ENCODE data around the gene AMY1A.
"Not testable (repeated sequence)": the region's sequence is repeated elsewhere in the genome, so short reads cannot be mapped to it uniquely, and the experiment has no call there.

The AMY1A gene

DNA sequence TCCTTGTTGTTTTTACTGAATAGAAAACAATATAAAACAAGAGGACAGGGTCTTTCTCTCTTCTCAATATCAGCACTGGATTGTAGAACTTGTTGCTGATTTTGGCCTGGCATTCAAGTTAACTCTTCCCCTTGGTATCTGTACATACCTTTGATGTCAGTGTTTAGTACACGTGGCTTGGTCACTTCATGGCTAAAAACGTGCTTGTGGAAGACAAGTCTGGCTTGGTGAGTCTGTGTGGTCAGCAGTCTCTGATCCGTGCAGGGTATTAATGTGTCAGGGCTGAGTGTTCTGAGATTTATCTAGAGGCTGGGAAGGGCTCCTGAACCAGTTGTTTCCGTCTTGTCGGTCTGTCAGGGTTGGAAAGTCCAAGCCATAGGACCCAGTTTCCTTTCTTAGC lies at the start of gene AMY1A:
Gene AMY1A (plus strand): TSS at position 301 of the 400 bp plus-strand sequence. CDS start 571 bp downstream, outside the sequence.
- not testable (repeated sequence) for H3K9me3 ChIP-seq (ENCODE audit: control insufficient read depth, low read length)

DNA sequence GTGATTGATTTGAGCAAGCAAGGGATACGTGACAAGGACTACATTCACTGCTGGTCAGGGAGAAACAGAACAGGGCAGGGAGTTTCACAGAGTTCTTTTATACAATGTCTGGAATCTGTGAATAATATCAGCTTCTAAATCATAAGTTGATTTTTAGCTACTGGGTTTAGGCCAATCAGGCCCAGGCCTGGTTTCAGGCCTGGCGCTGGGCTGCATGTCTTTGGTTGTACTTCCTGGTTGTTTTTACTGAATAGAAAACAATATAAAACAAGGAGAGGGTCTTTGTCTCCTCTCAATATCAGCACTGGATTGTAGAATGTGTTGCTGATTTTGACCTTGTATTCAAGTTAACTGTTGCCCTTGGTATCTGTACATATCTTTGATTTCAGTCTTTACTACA lies 39.2 kb upstream of the AMY1A start:
- H3K36me3 ChIP-seq (ENCODE audit: control insufficient read depth, insufficient read depth, low read length, severe bottlenecking): no peaks in the 10 kb centered on the region
- H3K27me3 ChIP-seq (replicated peaks; ENCODE audit: control insufficient read depth, insufficient read depth, low read length): no peaks in the 10 kb centered on the region
- no peak overlapping the region for H3K4me3 ChIP-seq (ENCODE audit: low read length)
- H3K9me3 ChIP-seq (ENCODE audit: control insufficient read depth, low read length): no peaks in the 10 kb centered on the region
- H3K4me1 ChIP-seq (ENCODE audit: control insufficient read depth, insufficient read depth, low read length): no peaks in the 10 kb centered on the region
- no peak overlapping the region for H3K9ac ChIP-seq (ENCODE audit: low read length)
- DNase-seq (ENCODE audit: low read depth): no peak

More for the DNA sequence above, at the start of gene AMY1A:
- H3K9ac ChIP-seq (ENCODE audit: low read length); H3K36me3 ChIP-seq (ENCODE audit: control insufficient read depth, insufficient read depth, low read length, severe bottlenecking); H3K27me3 ChIP-seq (replicated peaks; ENCODE audit: control insufficient read depth, insufficient read depth, low read length); DNase-seq (ENCODE audit: low read depth); H3K4me3 ChIP-seq (ENCODE audit: low read length); H3K4me1 ChIP-seq (ENCODE audit: control insufficient read depth, insufficient read depth, low read length): not testable (repeated sequence)

DNA sequence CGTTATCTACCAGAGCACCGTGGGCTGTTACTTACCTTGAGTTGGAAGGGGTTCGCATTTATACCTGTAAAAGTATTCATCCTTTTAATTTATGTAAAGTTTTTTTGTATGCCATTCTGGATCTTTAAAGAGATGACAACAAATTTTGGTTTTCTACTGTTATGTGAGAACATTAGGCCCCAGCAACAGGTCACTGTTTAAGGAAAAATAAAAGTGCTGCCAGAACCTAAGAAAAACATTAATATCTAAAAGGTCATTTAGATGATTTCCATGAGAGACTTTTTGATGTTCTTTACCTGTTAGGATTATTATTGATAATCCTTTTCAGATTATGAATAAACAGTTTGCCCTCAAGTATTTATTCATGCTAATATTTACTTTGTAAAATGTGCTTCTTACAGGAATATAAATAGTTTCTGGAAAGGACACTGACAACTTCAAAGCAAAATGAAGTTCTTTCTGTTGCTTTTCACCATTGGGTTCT lies 38.5 kb upstream of the AMY1A start, which contains the start of gene AMY2A:
Gene AMY2A (plus strand): TSS at position 434 of the 484 bp plus-strand sequence. CDS start 14 bp downstream, at position 448.
- H3K9me3 ChIP-seq (ENCODE audit: control insufficient read depth, low read length); H3K36me3 ChIP-seq (ENCODE audit: control insufficient read depth, insufficient read depth, low read length, severe bottlenecking); H3K4me1 ChIP-seq (ENCODE audit: control insufficient read depth, insufficient read depth, low read length); H3K27me3 ChIP-seq (replicated peaks; ENCODE audit: control insufficient read depth, insufficient read depth, low read length); DNase-seq (ENCODE audit: low read depth); H3K9ac ChIP-seq (ENCODE audit: low read length); H3K4me3 ChIP-seq (ENCODE audit: low read length): not testable (repeated sequence)

DNA sequence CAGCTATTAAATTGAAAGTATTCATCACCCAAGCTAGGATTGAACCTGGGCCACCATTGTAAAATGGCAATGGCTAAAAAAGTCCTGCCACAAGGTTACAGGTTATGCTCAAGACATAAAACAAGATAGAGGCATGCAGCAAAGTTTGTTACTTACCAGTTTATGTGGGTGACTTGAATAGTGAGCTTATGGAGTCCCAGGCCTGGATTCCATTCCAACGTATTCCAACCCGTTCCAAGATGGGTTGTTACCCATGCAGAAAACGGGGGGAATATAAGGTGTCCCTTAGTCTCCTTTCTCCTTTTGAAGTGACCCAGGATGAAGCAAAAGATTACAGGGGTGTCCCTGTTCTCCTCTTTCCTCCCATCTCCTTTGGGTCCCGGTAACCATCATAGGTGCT lies 28.1 kb upstream of the AMY1A start:
- not testable (repeated sequence) for H3K4me1 ChIP-seq (ENCODE audit: control insufficient read depth, insufficient read depth, low read length); H3K9ac ChIP-seq (ENCODE audit: low read length); H3K4me3 ChIP-seq (ENCODE audit: low read length); H3K9me3 ChIP-seq (ENCODE audit: control insufficient read depth, low read length); DNase-seq (ENCODE audit: low read depth); H3K27me3 ChIP-seq (replicated peaks; ENCODE audit: control insufficient read depth, insufficient read depth, low read length); H3K36me3 ChIP-seq (ENCODE audit: control insufficient read depth, insufficient read depth, low read length, severe bottlenecking)

- not testable (repeated sequence) for H3K4me3 ChIP-seq (ENCODE audit: low read length); DNase-seq (ENCODE audit: low read depth); H3K4me1 ChIP-seq (ENCODE audit: control insufficient read depth, insufficient read depth, low read length); H3K36me3 ChIP-seq (ENCODE audit: control insufficient read depth, insufficient read depth, low read length, severe bottlenecking); H3K9ac ChIP-seq (ENCODE audit: low read length); H3K27me3 ChIP-seq (replicated peaks; ENCODE audit: control insufficient read depth, insufficient read depth, low read length); H3K9me3 ChIP-seq (ENCODE audit: control insufficient read depth, low read length)
Measured at GRCh38 chr1:103641194-103641593, 14.4 kb upstream of the AMY1A start.

GRCh38 chr1:103643908-103644307 lies 11.7 kb upstream of the AMY1A start:
- H3K4me1 ChIP-seq (ENCODE audit: control insufficient read depth, insufficient read depth, low read length); H3K36me3 ChIP-seq (ENCODE audit: control insufficient read depth, insufficient read depth, low read length, severe bottlenecking); H3K9ac ChIP-seq (ENCODE audit: low read length); H3K4me3 ChIP-seq (ENCODE audit: low read length); DNase-seq (ENCODE audit: low read depth); H3K9me3 ChIP-seq (ENCODE audit: control insufficient read depth, low read length); H3K27me3 ChIP-seq (replicated peaks; ENCODE audit: control insufficient read depth, insufficient read depth, low read length): not testable (repeated sequence)

GRCh38 chr1:103650305-103650704 lies 5.3 kb upstream of the AMY1A start:
- H3K9me3 ChIP-seq (ENCODE audit: control insufficient read depth, low read length): not testable (repeated sequence)

DNA sequence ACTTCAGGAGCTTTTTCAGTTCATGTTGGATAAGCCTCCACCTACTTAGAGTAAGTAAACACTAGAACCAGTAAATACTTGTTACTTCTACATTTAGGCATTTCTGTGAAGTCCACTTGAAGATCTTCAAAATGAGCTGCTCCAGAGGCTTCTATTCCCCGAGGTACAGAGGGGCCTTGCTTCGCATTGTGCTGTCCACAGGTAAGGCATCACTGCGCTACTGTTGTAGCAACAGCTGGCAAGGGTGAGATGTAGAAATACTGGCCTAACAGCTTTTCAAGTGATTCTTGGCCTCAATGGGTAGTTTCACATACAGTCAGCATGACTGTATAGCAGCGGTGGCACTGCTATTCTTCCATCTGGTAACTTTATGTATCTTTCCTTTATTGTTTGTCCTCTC lies 4.7 kb upstream of the AMY1A start:
- H3K9ac ChIP-seq (ENCODE audit: low read length); DNase-seq (ENCODE audit: low read depth); H3K4me3 ChIP-seq (ENCODE audit: low read length); H3K9me3 ChIP-seq (ENCODE audit: control insufficient read depth, low read length); H3K36me3 ChIP-seq (ENCODE audit: control insufficient read depth, insufficient read depth, low read length, severe bottlenecking); H3K27me3 ChIP-seq (replicated peaks; ENCODE audit: control insufficient read depth, insufficient read depth, low read length); H3K4me1 ChIP-seq (ENCODE audit: control insufficient read depth, insufficient read depth, low read length): not testable (repeated sequence)

More at GRCh38 chr1:103650305-103650704, 5.3 kb upstream of the AMY1A start:
- not testable (repeated sequence) for H3K9ac ChIP-seq (ENCODE audit: low read length); H3K36me3 ChIP-seq (ENCODE audit: control insufficient read depth, insufficient read depth, low read length, severe bottlenecking); DNase-seq (ENCODE audit: low read depth); H3K27me3 ChIP-seq (replicated peaks; ENCODE audit: control insufficient read depth, insufficient read depth, low read length); H3K4me3 ChIP-seq (ENCODE audit: low read length); H3K4me1 ChIP-seq (ENCODE audit: control insufficient read depth, insufficient read depth, low read length)

- not testable (repeated sequence) for DNase-seq (ENCODE audit: low read depth); H3K9ac ChIP-seq (ENCODE audit: low read length); H3K9me3 ChIP-seq (ENCODE audit: control insufficient read depth, low read length); H3K4me3 ChIP-seq (ENCODE audit: low read length); H3K27me3 ChIP-seq (replicated peaks; ENCODE audit: control insufficient read depth, insufficient read depth, low read length); H3K4me1 ChIP-seq (ENCODE audit: control insufficient read depth, insufficient read depth, low read length); H3K36me3 ChIP-seq (ENCODE audit: control insufficient read depth, insufficient read depth, low read length, severe bottlenecking)
Measured at GRCh38 chr1:103654133-103654532, 1.4 kb upstream of the AMY1A start.

DNA sequence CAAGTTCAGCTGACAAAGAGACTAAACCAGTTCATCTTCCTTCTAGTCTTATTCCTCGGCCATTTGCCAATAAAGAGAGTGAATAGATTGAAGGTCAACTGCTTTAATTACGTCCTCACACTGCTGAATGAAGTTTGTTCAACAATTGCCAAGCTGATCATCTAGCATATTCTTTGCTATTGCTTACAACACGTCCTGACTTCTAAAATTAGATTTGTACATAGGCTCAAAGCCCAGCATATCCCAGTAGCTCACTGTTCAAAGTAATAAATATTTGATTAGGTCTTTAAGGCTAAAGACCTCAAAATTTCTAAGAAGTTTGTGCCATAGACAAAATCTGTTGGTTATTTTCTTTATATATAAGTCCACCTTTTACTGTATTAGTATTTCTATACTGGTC lies 20.8 kb downstream of the AMY1A start:
- H3K27me3 ChIP-seq (replicated peaks; ENCODE audit: control insufficient read depth, insufficient read depth, low read length); DNase-seq (ENCODE audit: low read depth); H3K9me3 ChIP-seq (ENCODE audit: control insufficient read depth, low read length); H3K4me1 ChIP-seq (ENCODE audit: control insufficient read depth, insufficient read depth, low read length); H3K9ac ChIP-seq (ENCODE audit: low read length); H3K36me3 ChIP-seq (ENCODE audit: control insufficient read depth, insufficient read depth, low read length, severe bottlenecking); H3K4me3 ChIP-seq (ENCODE audit: low read length): not testable (repeated sequence)

GRCh38 chr1:103696110-103696509 lies 40.5 kb downstream of the AMY1A start, which contains the start of gene AMY1B:
Gene AMY1B, minus strand, starts transcription at chr1:103696210. Its CDS starts 571 bp downstream, at chr1:103695639.
- not testable (repeated sequence) for H3K36me3 ChIP-seq (ENCODE audit: control insufficient read depth, insufficient read depth, low read length, severe bottlenecking); H3K27me3 ChIP-seq (replicated peaks; ENCODE audit: control insufficient read depth, insufficient read depth, low read length); H3K4me3 ChIP-seq (ENCODE audit: low read length); DNase-seq (ENCODE audit: low read depth); H3K9ac ChIP-seq (ENCODE audit: low read length); H3K9me3 ChIP-seq (ENCODE audit: control insufficient read depth, low read length); H3K4me1 ChIP-seq (ENCODE audit: control insufficient read depth, insufficient read depth, low read length)

DNA sequence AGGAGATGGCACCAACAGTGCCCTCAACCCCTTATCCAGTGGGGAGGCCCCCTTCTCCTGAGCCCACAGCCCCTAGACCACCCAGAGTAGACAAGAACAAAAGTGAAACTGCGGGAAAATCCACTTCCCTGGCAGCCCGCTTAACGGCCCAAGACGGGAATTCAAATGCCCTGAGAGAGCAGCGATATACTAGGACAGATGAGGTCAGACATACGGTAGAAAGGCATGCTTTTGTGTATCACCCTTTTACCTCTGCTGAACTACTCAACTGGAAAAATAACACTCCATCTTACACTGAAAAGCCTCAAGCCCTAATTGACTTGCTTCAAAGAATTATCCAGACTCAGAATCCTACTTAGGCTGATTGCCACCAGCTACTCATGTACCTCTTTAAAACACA lies 41.9 kb downstream of the AMY1A start:
- not testable (repeated sequence) for H3K36me3 ChIP-seq (ENCODE audit: control insufficient read depth, insufficient read depth, low read length, severe bottlenecking); H3K4me3 ChIP-seq (ENCODE audit: low read length); DNase-seq (ENCODE audit: low read depth); H3K9me3 ChIP-seq (ENCODE audit: control insufficient read depth, low read length); H3K4me1 ChIP-seq (ENCODE audit: control insufficient read depth, insufficient read depth, low read length); H3K27me3 ChIP-seq (replicated peaks; ENCODE audit: control insufficient read depth, insufficient read depth, low read length); H3K9ac ChIP-seq (ENCODE audit: low read length)

All from adipocyte (in vitro differentiated cells).